Testis (tissue), 2 donors: ENCODE measurements around the gene CENPT.

Source experiments
- POLR2A ChIP-seq: fragments of 450-650 bp; IDR thresholded peaks from one replicate; pipeline ENCODE4 v1.6.1; 2017; ENCODE audit warnings: antibody characterized with exemption, mild to moderate bottlenecking, moderate library complexity
- TF ChIP-seq, protein P1 (sequence below), 3 experiments: fragments of 450-650 bp in 2 of 3; fragments of 200-600 bp in 1 of 3; sonication (generic) in 1 of 3; IDR thresholded peaks; one replicate each; pipeline ENCODE4 v1.5.1; 2016 to 2019; ENCODE audit warnings: antibody characterized with exemption in 3 of 3, mild to moderate bottlenecking in 2 of 3, moderate library complexity in 1 of 3

DNA sequence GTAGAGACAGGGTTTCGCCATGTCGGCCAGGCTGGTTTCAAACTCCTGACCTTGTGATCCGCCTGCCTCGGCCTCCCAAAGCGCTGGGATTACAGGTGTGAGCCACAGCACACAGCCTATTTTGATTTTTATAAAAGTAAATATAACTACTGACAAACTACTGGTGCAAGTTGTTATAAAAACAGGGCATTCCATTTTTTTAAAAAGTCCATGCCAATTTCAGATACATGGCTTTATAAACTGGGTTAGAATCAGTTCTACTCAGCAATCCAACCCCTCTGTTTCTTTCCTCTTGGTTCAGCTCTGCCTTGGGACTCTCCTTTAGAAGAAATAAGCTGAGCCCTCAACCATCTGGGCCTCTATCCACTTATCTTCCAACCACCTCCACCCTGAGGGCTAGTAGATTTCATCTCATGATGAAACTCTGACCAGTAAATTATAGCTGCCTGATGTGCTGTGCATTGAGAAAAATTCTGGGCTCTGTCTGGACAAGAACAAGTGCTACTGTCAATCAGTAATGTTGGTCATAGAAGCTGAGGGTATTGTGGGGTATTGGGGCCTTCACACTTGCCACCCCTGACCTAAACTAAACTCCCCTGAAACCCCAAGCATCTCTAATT lies 51.3 kb downstream of the CENPT start:
- TF ChIP-seq, protein P1, sequence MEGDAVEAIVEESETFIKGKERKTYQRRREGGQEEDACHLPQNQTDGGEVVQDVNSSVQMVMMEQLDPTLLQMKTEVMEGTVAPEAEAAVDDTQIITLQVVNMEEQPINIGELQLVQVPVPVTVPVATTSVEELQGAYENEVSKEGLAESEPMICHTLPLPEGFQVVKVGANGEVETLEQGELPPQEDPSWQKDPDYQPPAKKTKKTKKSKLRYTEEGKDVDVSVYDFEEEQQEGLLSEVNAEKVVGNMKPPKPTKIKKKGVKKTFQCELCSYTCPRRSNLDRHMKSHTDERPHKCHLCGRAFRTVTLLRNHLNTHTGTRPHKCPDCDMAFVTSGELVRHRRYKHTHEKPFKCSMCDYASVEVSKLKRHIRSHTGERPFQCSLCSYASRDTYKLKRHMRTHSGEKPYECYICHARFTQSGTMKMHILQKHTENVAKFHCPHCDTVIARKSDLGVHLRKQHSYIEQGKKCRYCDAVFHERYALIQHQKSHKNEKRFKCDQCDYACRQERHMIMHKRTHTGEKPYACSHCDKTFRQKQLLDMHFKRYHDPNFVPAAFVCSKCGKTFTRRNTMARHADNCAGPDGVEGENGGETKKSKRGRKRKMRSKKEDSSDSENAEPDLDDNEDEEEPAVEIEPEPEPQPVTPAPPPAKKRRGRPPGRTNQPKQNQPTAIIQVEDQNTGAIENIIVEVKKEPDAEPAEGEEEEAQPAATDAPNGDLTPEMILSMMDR (IDR thresholded peaks at IDR 0.05) = no peak
- no peak for TF ChIP-seq POLR2A
